Stimulated activated CD8-positive, alpha-beta memory T cell treated with anti-CD3 and anti-CD28 coated beads, Interleukin-15, amount 100 ng/mL, for 4 hours (primary cell): ENCODE data around the gene CBLB.

ENCODE experiments used
- DNase-seq, 2 donors: peaks; one replicate each; pipeline ENCODE4 v3.0.0-alpha.2; 2020; ENCODE audit warnings: low read depth in 2 of 2

The CBLB gene

GRCh38 chr3:105691633-105692032, 177.2 kb downstream of the CBLB start:
- no peak for DNase-seq

- no peak for DNase-seq
Measured at GRCh38 chr3:105691053-105691452, 177.8 kb downstream of the CBLB start.

GRCh38 chr3:105688821-105689220, 180.0 kb downstream of the CBLB start:
- no peak for DNase-seq

- DNase-seq, result no peak
Measured at GRCh38 chr3:105686278-105686897, 182.4 kb downstream of the CBLB start.

GRCh38 chr3:105679951-105680350, 188.9 kb downstream of the CBLB start:
- DNase-seq, result no peak

- DNase-seq, result no peak
Measured at GRCh38 chr3:105678017-105678416, 190.8 kb downstream of the CBLB start.

- DNase-seq, result no peak
Measured at GRCh38 chr3:105676621-105677300, 192.1 kb downstream of the CBLB start.

- no peak for DNase-seq
Measured at GRCh38 chr3:105674437-105675065, 194.3 kb downstream of the CBLB start.

- DNase-seq, result no peak
Measured at GRCh38 chr3:105672996-105673395, 195.8 kb downstream of the CBLB start.

GRCh38 chr3:105662306-105662705, 206.5 kb downstream of the CBLB start:
- no peak for DNase-seq

- no peak for DNase-seq
Measured at GRCh38 chr3:105661461-105661860, 207.4 kb downstream of the CBLB start.

- no peak for DNase-seq
Measured at GRCh38 chr3:105656651-105657504, 211.9 kb downstream of the CBLB start.

- no peak for DNase-seq
Measured at GRCh38 chr3:105653868-105654267, 214.9 kb downstream of the CBLB start.

- DNase-seq, result no peak
Measured at GRCh38 chr3:105653166-105653565, 215.6 kb downstream of the CBLB start.

- no peak for DNase-seq
Measured at GRCh38 chr3:105649480-105649879, 219.3 kb downstream of the CBLB start.

GRCh38 chr3:105647047-105647446, 221.8 kb downstream of the CBLB start:
- DNase-seq, result no peak

- no peak for DNase-seq
Measured at GRCh38 chr3:105639131-105639530, 229.7 kb downstream of the CBLB start.

GRCh38 chr3:105634708-105635107, 234.1 kb downstream of the CBLB start:
- no peak for DNase-seq

- DNase-seq, result no peak
Measured at GRCh38 chr3:105629718-105630117, 239.1 kb downstream of the CBLB start.

- DNase-seq, result no peak
Measured at GRCh38 chr3:105626739-105627138, 242.1 kb downstream of the CBLB start.

GRCh38 chr3:105622169-105622568, 246.6 kb downstream of the CBLB start:
- DNase-seq, result no peak

- DNase-seq, result no peak
Measured at GRCh38 chr3:105620236-105620635, 248.6 kb downstream of the CBLB start.
